DOHH2 (cell line): ENCODE results near the gene B4GALNT4.

Source experiments
- EZH2phosphoT487 ChIP-seq: fragments of 200-600 bp; sonication (generic); IDR thresholded peaks from 2 replicates; pipeline ENCODE4 v1.6.1; 2017; ENCODE audit warnings: borderline replicate concordance, mild to moderate bottlenecking, antibody characterized with exemption, low read length, moderate library complexity, mixed read lengths
- TF ChIP-seq, protein P1 (sequence below): fragments of 200-600 bp; sonication (generic); IDR thresholded peaks from one replicate; pipeline ENCODE4 v1.5.1; 2014; ENCODE audit warnings: antibody characterized with exemption, mild to moderate bottlenecking, low read depth, low read length; ENCODE audit not compliant: poor library complexity, severe bottlenecking

DNA sequence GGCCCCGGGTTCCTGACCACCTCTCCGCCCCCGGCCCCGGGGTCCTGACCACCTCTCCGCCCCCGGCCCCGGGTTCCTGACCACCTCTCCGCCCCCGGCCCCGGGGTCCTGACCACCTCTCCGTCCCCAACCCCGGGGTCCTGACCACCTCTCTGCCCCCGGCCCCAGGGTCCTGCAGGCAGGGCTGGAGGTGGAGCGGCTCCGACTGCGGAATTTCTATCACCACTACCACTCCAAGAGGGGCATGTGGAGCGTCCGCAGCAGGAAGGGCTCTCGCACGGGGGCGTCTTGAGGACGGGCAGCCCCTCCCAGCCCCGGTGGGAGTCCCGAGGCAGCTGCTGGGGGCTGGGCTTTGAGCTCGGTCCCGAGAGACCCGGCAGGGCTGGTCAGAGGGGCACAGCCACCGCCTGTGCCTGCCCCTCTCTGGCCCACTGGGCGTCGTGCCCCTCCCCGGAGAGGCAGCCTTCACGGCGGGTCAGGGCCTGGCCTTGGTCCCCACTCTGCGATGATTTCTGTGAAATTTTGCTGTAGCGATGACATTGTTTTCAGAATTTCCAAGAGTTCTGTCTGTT, 12.3 kb downstream of the B4GALNT4 start:
- TF ChIP-seq, protein P1, sequence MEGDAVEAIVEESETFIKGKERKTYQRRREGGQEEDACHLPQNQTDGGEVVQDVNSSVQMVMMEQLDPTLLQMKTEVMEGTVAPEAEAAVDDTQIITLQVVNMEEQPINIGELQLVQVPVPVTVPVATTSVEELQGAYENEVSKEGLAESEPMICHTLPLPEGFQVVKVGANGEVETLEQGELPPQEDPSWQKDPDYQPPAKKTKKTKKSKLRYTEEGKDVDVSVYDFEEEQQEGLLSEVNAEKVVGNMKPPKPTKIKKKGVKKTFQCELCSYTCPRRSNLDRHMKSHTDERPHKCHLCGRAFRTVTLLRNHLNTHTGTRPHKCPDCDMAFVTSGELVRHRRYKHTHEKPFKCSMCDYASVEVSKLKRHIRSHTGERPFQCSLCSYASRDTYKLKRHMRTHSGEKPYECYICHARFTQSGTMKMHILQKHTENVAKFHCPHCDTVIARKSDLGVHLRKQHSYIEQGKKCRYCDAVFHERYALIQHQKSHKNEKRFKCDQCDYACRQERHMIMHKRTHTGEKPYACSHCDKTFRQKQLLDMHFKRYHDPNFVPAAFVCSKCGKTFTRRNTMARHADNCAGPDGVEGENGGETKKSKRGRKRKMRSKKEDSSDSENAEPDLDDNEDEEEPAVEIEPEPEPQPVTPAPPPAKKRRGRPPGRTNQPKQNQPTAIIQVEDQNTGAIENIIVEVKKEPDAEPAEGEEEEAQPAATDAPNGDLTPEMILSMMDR, result no peak
- no peak for TF ChIP-seq EZH2phosphoT487
